Lung (tissue), 12 donors: ENCODE results near the gene ZNF281. TPM values are rescaled to one million over a fixed set of nuclear protein-coding genes. Genes with fewer than 3 reads are reported as not detected.

Experiments
- ATAC-seq: fragments of 200-7000 bp; cut with Tn5 transposase; one replicate; pipeline ENCODE4 v1.9.1; 2020; ENCODE audit warnings: moderate number of reproducible peaks; ENCODE audit not compliant: insufficient read depth, low FRiP score
- DNase-seq, 3 donors: peaks; one replicate each; pipeline ENCODE4 v3.0.0-alpha.2; 2013 to 2017
- H3K27ac ChIP-seq, 2 donors: one replicate each; pipeline ENCODE4 v1.5.1; 2013; ENCODE audit warnings: mild to moderate bottlenecking in 2 of 2, moderate library complexity in 2 of 2, control low read depth in 1 of 2, inconsistent platforms in 1 of 2, low read depth in 1 of 2, low read length in 1 of 2
- H3K27me3 ChIP-seq, 3 donors: one replicate each; pipeline ENCODE4 v1.5.1; 2013; ENCODE audit warnings: low read length in 2 of 3; ENCODE audit not compliant: control insufficient read depth in 3 of 3, insufficient read depth in 3 of 3
- H3K36me3 ChIP-seq, 4 donors: one replicate each; pipeline ENCODE4 v1.5.1; 2013; ENCODE audit warnings: low read length in 4 of 4, mild to moderate bottlenecking in 1 of 4, moderate library complexity in 1 of 4; ENCODE audit not compliant: control insufficient read depth in 4 of 4, insufficient read depth in 4 of 4
- H3K4me1 ChIP-seq, 5 donors: one replicate each; pipeline ENCODE4 v1.5.1; 2013; ENCODE audit warnings: low read length in 5 of 5, mild to moderate bottlenecking in 2 of 5, moderate library complexity in 1 of 5; ENCODE audit not compliant: control insufficient read depth in 5 of 5, insufficient read depth in 5 of 5
- H3K4me3 ChIP-seq: one replicate; pipeline ENCODE4 v1.5.1; 2013; ENCODE audit warnings: mild to moderate bottlenecking, control low read depth, moderate library complexity
- H3K9ac ChIP-seq, 2 donors: one replicate each; pipeline ENCODE4 v1.5.1; 2013; ENCODE audit warnings: low read length in 2 of 2, control low read depth in 1 of 2; ENCODE audit not compliant: insufficient read depth in 1 of 2
- H3K9me3 ChIP-seq, 4 donors: one replicate each; pipeline ENCODE4 v1.5.1; 2013; ENCODE audit warnings: low read length in 3 of 4, mild to moderate bottlenecking in 1 of 4, moderate library complexity in 1 of 4; ENCODE audit not compliant: control insufficient read depth in 4 of 4, insufficient read depth in 3 of 4
- WGBS, 2 donors: extraction: QIAGEN DNeasy Blood & Tissue Kit; methylation state at CpG; one replicate each; pipeline ENCODE4 v1.1.7; 2013; 5-methylcytosine and 5-hydroxymethylcytosine counted together
- polyA plus RNA-seq, 2 donors: library from polyadenylated mRNA; stranded (reverse); fragments of 200-250 nt; gene quantifications; one replicate each; pipeline ENCODE4 v1.2.1, GENCODE V29; 2013
- total RNA-seq, 2 donors: library from RNA; depleted of rRNA in 1 of 2; stranded (reverse); fragments of >200 nt in 1 of 2; gene quantifications; one replicate each; pipeline ENCODE4 v1.2.1, GENCODE V29; 2014 to 2021
- TF ChIP-seq, protein P1 (sequence below): IDR thresholded peaks from 2 replicates; pipeline ENCODE4 v1.5.1; 2012; ENCODE audit warnings: mild to moderate bottlenecking; ENCODE audit errors: control extremely low read depth, extremely low read depth
- donor health status: control.
- donor health status: control.
- donor health status: Bipolar disorder and iron deficiency.
- donor health status: healthy.
- donor health status: DM: yes; HTN: yes; CAD: no.

Gene ZNF281
- total and polyA plus RNA-seq, 4 donors: 5.4 to 24.8 (median 10.9) TPM

DNA sequence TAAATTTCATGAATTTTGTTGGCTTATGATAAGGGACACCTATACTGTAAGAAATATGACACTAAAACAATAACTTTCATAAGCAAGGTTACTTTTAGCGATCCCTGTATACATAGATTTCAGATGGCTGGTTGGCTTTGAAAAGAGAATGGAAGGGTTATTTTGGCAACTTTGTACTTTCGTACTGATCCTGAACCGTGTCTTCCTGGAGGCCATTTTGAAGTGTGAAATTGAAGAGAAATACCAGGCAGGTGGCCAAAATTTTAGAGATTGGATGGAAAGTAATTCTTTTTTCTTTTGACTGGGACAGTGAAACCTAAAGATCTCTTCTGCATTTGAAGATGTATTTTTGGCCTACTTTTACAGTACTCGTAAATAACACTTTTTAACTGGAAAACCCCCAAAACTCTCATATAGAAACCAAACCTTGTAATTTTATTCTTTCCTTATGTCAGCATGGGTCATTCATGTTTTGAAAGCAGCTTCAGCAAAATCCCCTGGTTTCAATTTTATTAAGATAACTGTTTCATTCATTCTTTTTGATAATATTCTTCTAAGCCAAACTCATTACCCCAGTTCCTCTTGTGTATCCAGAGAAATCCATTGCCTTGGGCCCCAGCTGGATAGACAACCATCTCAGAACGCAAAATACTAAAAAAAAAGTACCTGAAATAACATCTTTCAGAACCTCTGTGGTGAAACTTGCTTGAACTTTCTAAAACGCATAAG lies 38.4 kb upstream of the ZNF281 start:
- H3K27me3 ChIP-seq: no peaks in the 10 kb centered on the region
- no peak overlapping the region for H3K9ac ChIP-seq
- WGBS, 2 donors: 88 to 94% methylated on average over 6 of the region's 6 CpGs
- no peaks in the 10 kb centered on the region for H3K36me3 ChIP-seq
- DNase-seq (no peak), ATAC-seq (no peak)
- TF ChIP-seq, protein P1, sequence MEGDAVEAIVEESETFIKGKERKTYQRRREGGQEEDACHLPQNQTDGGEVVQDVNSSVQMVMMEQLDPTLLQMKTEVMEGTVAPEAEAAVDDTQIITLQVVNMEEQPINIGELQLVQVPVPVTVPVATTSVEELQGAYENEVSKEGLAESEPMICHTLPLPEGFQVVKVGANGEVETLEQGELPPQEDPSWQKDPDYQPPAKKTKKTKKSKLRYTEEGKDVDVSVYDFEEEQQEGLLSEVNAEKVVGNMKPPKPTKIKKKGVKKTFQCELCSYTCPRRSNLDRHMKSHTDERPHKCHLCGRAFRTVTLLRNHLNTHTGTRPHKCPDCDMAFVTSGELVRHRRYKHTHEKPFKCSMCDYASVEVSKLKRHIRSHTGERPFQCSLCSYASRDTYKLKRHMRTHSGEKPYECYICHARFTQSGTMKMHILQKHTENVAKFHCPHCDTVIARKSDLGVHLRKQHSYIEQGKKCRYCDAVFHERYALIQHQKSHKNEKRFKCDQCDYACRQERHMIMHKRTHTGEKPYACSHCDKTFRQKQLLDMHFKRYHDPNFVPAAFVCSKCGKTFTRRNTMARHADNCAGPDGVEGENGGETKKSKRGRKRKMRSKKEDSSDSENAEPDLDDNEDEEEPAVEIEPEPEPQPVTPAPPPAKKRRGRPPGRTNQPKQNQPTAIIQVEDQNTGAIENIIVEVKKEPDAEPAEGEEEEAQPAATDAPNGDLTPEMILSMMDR: no peak
- no peaks in the 10 kb centered on the region for H3K4me1 ChIP-seq
- no peak overlapping the region for H3K4me3 ChIP-seq
- no peaks in the 10 kb centered on the region for H3K9me3 ChIP-seq
- no peak overlapping the region for H3K27ac ChIP-seq

DNA sequence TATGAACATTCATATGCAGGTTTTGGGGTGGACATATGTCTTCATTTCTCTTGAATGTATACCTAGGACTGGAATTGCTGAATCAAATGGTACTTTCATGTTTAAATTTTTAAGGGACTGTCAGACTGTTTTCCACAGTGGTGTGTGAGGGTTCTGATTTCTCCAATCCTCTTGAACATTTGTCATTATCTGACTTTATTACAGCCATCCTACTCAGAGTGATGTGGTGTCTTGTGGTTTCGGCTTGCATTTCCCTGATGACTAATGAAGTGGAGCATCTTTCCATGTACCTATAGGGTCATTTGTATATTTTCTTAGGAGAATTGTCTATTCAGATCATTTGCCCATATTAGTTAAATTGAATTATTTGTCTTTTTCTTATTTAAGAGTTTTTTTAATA lies 35.4 kb upstream of the ZNF281 start:
- no peak overlapping the region for H3K27ac ChIP-seq
- DNase-seq (no peak), ATAC-seq (no peak)
- no peaks in the 10 kb centered on the region for H3K9me3 ChIP-seq
- H3K9ac ChIP-seq: no peak overlapping the region
- WGBS, 2 donors: 93 to 97% methylated on average over 1 of the region's 1 CpG
- H3K4me1 ChIP-seq: no peaks in the 10 kb centered on the region
- H3K36me3 ChIP-seq: no peaks in the 10 kb centered on the region
- TF ChIP-seq, protein P1: no peak
- H3K4me3 ChIP-seq: no peak overlapping the region
- H3K27me3 ChIP-seq: no peaks in the 10 kb centered on the region

DNA sequence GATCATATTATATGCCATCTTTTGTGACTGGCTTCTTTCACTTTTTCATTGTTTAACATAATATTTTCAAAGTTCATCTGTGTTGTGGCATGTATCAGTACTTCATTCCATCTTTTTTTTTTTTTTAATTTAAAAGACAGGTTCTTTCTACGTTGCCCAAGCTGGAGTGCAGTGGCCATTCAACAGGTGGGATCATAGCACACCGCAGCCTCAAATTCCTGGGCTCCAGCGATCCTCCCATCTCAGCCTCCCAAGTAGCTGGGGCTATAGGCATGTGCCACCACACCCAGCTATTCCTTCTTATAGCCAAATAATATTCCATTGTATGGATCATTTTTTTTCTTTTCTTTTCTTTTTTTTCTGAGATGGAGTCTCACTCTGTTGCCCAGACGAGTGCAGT lies 34.6 kb upstream of the ZNF281 start:
- no peak overlapping the region for H3K27ac ChIP-seq
- no peaks in the 10 kb centered on the region for H3K4me1 ChIP-seq
- no peak overlapping the region for H3K9ac ChIP-seq
- no peaks in the 10 kb centered on the region for H3K27me3 ChIP-seq
- H3K9me3 ChIP-seq: no peaks in the 10 kb centered on the region
- ATAC-seq (no peak), DNase-seq (no peak)
- 92 to 98% methylated on average over 4 of the region's 4 CpGs for WGBS, 2 donors
- TF ChIP-seq, protein P1: no peak
- H3K4me3 ChIP-seq: no peak overlapping the region
- H3K36me3 ChIP-seq: no peaks in the 10 kb centered on the region

DNA sequence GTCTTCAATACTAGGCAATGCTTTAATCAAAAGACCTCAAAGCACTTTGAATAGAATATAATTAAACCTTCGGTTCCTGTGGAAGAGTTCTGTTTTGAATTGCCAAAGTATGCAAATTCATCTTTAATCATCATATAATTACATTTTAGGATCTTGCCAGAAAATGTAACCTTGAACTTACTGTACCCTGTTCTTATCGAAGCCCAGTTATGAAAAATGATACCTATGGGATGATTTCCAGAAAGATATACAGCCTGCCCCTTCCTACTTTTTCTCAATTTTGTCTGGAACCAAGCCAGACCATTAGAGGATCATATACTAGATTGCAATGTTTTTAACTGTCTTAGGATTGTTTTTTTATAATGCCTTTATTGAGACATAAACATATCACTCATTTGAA lies 34.0 kb upstream of the ZNF281 start:
- H3K36me3 ChIP-seq: no peaks in the 10 kb centered on the region
- H3K4me3 ChIP-seq: no peak overlapping the region
- DNase-seq (no peak), ATAC-seq (no peak)
- no peak overlapping the region for H3K9ac ChIP-seq
- WGBS, 2 donors: 50 to 68% methylated on average over 2 of the region's 2 CpGs
- no peak overlapping the region for H3K27ac ChIP-seq
- H3K4me1 ChIP-seq: no peaks in the 10 kb centered on the region
- H3K27me3 ChIP-seq: no peaks in the 10 kb centered on the region
- TF ChIP-seq, protein P1: no peak
- H3K9me3 ChIP-seq: no peaks in the 10 kb centered on the region
